BE2C (cell line): ENCODE data around the gene IQSEC3.
A peak's percentile ranks its signal among the peaks of the same experiment; 100 is the strongest.

Experiments used
- DNase-seq: peaks from one replicate; pipeline ENCODE4 v3.0.0-alpha.2; 2020
- H3K27me3 ChIP-seq: fragments of 250-450 bp; sonication (Bioruptor Pico); 2 replicates; pipeline ENCODE4 v1.5.1; 2020; ENCODE audit warnings: mild to moderate bottlenecking
- H3K36me3 ChIP-seq: fragments of 250-450 bp; sonication (Bioruptor Pico); 2 replicates; pipeline ENCODE4 v1.5.1; 2020; ENCODE audit warnings: mild to moderate bottlenecking
- H3K4me1 ChIP-seq: fragments of 250-450 bp; sonication (Bioruptor Pico); 2 replicates; pipeline ENCODE4 v1.5.1; 2020
- H3K4me3 ChIP-seq: 2 replicates; pipeline ENCODE4 v1.5.1; 2011; ENCODE audit warnings: low read depth, low read length
- H3K9me3 ChIP-seq: fragments of 250-450 bp; sonication (Bioruptor Pico); 2 replicates; pipeline ENCODE4 v1.5.1; 2020
- TF ChIP-seq, protein P1 (sequence below): IDR thresholded peaks from 2 replicates; pipeline ENCODE4 v1.5.1; 2012; ENCODE audit warnings: mild to moderate bottlenecking, low read depth, low read length

The IQSEC3 gene

DNA sequence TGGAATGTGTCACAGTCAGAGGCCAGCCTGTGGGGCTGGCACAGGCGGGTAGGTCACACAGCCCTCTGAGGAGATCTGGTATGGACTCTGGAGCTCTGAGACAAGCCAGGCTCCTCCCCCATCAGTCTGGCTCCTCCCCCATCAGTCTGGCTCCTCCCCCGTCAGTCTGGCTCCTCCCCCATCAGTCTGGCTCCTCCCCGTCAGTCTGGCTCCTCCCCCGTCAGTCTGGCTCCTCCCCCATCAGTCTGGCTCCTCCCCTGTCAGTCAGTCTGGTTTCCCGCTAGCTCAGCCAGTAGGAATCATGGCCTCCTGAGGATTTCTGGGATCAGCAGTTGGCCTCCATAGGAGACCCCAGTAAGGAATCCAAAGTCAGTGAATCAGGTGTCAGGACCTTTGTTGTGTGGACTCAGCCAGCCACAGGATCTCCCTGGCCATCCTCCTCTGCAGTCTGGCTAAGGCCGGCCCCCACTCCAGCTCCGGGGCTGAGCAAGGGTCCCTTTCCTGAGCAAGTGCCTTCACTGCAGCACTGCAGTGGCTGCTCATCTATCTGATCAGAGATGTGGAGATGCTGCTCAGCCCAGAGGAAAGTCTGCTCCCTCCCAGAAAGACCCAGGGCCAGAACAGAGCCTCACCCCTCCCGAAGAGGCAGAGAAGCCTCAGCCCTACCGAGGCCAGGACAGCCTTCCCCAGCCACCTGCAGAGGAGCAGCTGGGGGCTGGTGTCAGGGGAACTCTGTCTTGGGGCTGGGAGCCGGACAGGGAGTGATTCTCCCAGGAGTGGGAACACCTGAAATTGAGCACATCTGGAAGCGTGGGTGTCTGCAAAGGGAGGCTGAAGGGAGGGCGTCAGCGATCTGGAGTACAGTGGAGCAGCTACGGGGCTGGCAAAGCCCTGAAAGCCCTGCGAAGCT is 35.7 kb downstream of the IQSEC3 start:
- Histone ChIP-seq H3K4me1 (no peaks in the 10 kb centered on the region), H3K27me3 (no peaks in the 10 kb centered on the region), H3K4me3 (no peak overlapping the region), H3K9me3 (no peaks in the 10 kb centered on the region), H3K36me3 (no peaks in the 10 kb centered on the region)
- DNase-seq, result peak; percentile 49
- TF ChIP-seq, protein P1, sequence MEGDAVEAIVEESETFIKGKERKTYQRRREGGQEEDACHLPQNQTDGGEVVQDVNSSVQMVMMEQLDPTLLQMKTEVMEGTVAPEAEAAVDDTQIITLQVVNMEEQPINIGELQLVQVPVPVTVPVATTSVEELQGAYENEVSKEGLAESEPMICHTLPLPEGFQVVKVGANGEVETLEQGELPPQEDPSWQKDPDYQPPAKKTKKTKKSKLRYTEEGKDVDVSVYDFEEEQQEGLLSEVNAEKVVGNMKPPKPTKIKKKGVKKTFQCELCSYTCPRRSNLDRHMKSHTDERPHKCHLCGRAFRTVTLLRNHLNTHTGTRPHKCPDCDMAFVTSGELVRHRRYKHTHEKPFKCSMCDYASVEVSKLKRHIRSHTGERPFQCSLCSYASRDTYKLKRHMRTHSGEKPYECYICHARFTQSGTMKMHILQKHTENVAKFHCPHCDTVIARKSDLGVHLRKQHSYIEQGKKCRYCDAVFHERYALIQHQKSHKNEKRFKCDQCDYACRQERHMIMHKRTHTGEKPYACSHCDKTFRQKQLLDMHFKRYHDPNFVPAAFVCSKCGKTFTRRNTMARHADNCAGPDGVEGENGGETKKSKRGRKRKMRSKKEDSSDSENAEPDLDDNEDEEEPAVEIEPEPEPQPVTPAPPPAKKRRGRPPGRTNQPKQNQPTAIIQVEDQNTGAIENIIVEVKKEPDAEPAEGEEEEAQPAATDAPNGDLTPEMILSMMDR, result no peak

DNA sequence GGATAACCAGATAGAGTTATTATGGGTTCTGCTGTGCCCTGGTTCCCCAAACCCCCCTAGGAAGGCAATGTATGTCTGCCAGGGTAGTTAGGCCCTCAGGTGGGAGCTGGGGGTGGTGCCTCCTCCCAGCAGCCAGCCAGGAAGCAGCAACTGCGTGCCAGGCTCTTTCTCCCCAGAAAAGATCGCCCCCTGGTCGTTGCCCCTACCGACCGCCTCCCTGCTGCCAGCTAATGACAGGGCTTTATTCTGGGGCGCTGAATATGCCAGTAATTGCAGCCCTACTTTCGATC is 36.3 kb downstream of the IQSEC3 start:
- H3K4me3 ChIP-seq, result no peak overlapping the region

DNA sequence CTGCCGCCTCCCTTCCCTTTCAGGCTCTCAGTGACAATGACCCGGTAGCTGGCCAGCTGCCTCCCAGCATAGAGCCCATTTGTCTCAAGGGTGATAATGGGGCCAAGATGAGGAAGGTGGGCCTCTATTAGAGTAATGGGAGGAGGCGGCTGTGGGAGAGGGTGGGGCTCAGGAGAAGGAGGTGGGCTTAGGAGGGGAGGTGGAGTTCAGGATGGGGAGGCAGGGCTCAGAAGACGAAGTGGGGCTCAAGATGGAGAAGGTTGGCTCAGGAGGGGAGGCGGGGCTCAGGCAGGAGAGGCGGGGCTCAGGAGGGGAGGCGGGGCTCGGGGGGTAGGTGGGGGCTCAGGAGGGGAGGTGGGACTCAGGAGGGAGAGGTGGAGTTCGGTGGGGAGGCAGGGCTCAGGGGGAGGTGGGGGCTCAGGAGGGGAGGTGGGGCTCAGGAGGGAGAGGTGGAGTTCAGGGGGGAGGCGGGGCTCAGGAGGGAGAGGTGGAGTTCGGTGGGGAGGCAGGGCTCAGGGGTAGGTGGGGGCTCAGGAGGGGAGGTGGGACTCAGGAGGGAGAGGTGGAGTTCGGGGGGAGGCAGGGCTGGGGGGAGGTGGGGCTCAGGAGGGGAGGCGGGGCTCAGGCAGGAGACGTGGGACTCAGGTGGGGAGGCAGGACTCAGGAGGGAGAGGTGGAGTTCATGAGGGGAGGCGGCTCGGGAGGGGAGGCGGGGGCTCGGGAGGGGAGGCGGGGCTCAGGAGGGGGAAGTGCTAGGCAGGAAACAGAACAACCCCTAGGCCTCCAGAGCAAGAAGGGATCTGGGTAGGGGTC is 36.8 kb downstream of the IQSEC3 start:
- H3K4me3 ChIP-seq, result no peak overlapping the region
- H3K9me3 ChIP-seq, result no peaks in the 10 kb centered on the region
- TF ChIP-seq, protein P1, result no peak
- DNase-seq, result peak; percentile 58
- H3K36me3 ChIP-seq, result no peaks in the 10 kb centered on the region
- no peaks in the 10 kb centered on the region for H3K4me1 ChIP-seq
- H3K27me3 ChIP-seq, result no peaks in the 10 kb centered on the region

More for the DNA sequence above, 36.3 kb downstream of the IQSEC3 start:
- Histone ChIP-seq H3K27me3 (no peaks in the 10 kb centered on the region), H3K36me3 (no peaks in the 10 kb centered on the region), H3K4me1 (no peaks in the 10 kb centered on the region), H3K9me3 (no peaks in the 10 kb centered on the region)
- TF ChIP-seq, protein P1, result no peak
- no peak for DNase-seq

DNA sequence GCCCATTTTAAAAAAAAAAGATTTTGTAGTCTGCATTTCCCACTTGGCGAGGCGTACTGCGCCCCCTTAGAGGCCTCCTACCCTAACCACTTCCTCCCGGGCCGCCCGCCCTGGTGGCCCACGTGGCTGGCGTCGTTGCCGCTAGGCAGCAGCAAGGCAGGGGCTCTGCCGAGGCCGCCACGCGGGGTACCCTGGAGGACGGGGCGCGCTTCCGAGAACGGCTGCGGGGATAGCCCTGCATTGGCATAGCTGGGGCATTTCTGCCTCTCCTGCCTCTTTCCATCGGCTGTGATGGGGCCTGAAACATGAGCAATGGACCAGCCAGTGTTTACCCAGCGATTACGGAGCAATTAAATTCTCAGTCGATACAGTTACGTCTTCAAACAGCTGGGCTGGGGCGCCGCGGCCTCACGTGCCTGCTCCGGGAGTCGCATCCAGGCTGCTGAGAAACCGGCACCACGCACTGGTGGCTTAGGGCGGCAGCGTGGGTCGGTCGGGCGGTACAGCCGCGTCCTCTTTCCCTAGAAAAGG is 38.0 kb downstream of the IQSEC3 start:
- no peaks in the 10 kb centered on the region for H3K9me3 ChIP-seq
- no peak for DNase-seq
- H3K4me3 ChIP-seq, result no peak overlapping the region
- H3K36me3 ChIP-seq, result no peaks in the 10 kb centered on the region
- no peaks in the 10 kb centered on the region for H3K27me3 ChIP-seq
- H3K4me1 ChIP-seq, result no peaks in the 10 kb centered on the region
- TF ChIP-seq, protein P1, result no peak

DNA sequence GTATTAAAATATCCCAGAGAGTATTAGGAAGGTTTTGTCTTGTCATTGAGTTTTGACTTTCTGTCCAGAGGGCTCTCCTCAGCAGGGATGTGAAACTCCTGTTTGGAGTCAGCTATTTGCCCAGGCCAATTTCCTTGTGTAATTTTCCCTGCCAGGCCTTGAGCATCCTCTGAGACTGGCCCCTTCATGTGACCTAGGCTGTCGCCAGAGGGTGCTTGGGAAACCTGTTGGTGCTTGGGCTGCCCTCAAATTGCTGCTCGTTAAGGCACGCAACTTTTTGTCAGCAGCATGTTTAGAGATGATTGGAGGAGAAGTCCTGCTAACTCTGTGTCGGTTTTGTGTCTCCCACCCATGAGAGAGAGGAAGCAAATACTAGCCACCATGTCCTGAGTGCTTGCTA is 39.1 kb downstream of the IQSEC3 start:
- TF ChIP-seq, protein P1, result no peak
- Histone ChIP-seq H3K36me3 (no peaks in the 10 kb centered on the region), H3K9me3 (no peaks in the 10 kb centered on the region), H3K4me3 (no peak overlapping the region), H3K4me1 (no peaks in the 10 kb centered on the region), H3K27me3 (no peaks in the 10 kb centered on the region)
- no peak for DNase-seq
